ENCODE measurements around the gene TEX261. TPM values are rescaled to one million over a fixed set of nuclear protein-coding genes. Genes with fewer than 3 reads are reported as not detected.

TEX261 gene
- polyA plus RNA-seq, 2 donors: 17.5 to 23.9 TPM

DNA sequence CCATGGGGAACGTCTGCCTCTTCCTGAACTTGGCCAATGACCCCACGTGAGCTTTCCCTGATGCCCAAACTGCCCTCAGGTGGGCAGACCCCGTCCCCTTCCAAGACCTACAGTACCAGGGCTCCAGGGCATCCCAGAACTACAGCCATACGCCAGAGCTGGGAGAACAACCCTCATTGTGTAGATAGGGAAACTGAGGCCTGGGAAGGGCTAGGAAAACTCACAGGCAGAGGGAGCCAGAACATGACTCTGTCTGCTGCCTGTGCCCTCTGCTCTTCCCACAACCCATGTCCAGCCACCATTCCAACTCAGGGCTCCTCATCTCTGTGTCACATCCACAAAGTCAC lies 33.1 kb downstream of the TEX261 start:
- no peaks in the 10 kb centered on the region for H3K27me3 ChIP-seq (ENCODE audit: control insufficient read depth in 1 of 2, insufficient read depth in 2 of 2, low read length in 2 of 2)
- 79 to 89% methylated on average over 4 of the region's 4 CpGs for WGBS, 2 donors

GRCh38 chr2:70960833-70961647 lies 33.6 kb downstream of the TEX261 start:
- Histone ChIP-seq H3K27me3 (ENCODE audit: control insufficient read depth in 1 of 2, insufficient read depth in 2 of 2, low read length in 2 of 2) (no peaks in the 10 kb centered on the region), H3K27ac (ENCODE audit: low read depth in 2 of 2, low read length in 1 of 2) (no peak overlapping the region), H3K4me1 (ENCODE audit: control insufficient read depth in 2 of 2, insufficient read depth in 2 of 2, low read length in 1 of 2) (no peaks in the 10 kb centered on the region), H3K4me3 (ENCODE audit: low read depth in 1 of 2, low read length in 2 of 2) (no peak overlapping the region), H3K9me3 (ENCODE audit: control insufficient read depth in 2 of 2, insufficient read depth in 1 of 2, low read depth in 1 of 2, low read length in 1 of 2) (no peaks in the 10 kb centered on the region), H3K36me3 (ENCODE audit: control insufficient read depth in 2 of 2, insufficient read depth in 2 of 2, low read length in 1 of 2) (no peaks in the 10 kb centered on the region)
- WGBS, 2 donors: 76% methylated on average over 14 of the region's 14 CpGs

More for the DNA sequence above, 33.1 kb downstream of the TEX261 start:
- Histone ChIP-seq H3K36me3 (ENCODE audit: control insufficient read depth in 2 of 2, insufficient read depth in 2 of 2, low read length in 1 of 2) (no peaks in the 10 kb centered on the region), H3K4me3 (ENCODE audit: low read depth in 1 of 2, low read length in 2 of 2) (no peak overlapping the region), H3K27ac (ENCODE audit: low read depth in 2 of 2, low read length in 1 of 2) (no peak overlapping the region), H3K9me3 (ENCODE audit: control insufficient read depth in 2 of 2, insufficient read depth in 1 of 2, low read depth in 1 of 2, low read length in 1 of 2) (no peaks in the 10 kb centered on the region), H3K4me1 (ENCODE audit: control insufficient read depth in 2 of 2, insufficient read depth in 2 of 2, low read length in 1 of 2) (no peaks in the 10 kb centered on the region)

DNA sequence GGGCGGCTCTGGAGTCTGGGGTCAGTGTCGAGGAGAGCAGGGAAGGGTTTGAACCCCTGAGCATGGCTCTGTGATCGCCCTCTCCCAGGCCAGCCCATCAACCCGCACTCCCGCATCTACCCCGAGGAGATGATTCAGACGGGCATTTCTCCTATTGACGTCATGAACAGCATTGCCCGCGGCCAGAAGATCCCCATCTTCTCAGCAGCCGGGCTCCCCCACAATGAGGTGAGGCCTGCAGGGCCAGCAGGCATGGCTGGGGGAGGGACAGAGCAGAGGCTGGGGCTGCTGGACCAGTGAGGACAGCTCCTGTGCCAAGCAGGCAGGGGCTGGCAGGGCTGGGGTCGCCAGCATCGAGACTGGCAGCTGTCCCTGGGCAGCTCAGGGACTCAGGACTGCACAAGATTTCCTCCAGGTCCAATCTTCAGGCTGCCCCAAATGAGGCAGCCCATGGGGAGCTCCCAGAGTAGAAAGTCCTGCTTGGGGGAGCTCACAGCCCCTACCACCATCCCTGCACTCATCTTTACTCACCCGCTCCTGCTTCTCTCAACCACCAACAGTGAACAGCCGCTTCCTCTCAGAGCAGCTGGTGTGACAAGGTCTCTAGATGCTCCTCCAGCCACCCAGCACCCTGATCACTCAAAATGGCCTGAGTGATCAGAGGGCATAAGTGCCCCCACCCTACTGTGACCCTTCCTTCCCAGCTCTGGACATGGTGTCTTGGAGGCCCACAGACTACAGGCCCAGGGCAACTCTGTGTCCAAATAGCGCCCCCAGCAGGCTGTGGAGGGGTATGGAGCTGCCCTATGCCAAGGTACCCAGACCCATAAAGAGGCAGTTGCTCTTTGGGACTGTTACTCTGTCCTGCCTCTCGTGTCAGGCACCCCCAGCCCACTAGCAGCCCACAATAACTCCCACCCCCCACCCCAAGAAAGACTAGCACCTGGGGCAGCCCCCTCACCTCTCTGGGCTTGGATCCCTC lies 34.5 kb downstream of the TEX261 start:
- Histone ChIP-seq H3K27me3 (ENCODE audit: control insufficient read depth in 1 of 2, insufficient read depth in 2 of 2, low read length in 2 of 2) (no peaks in the 10 kb centered on the region), H3K36me3 (ENCODE audit: control insufficient read depth in 2 of 2, insufficient read depth in 2 of 2, low read length in 1 of 2) (no peaks in the 10 kb centered on the region), H3K4me3 (ENCODE audit: low read depth in 1 of 2, low read length in 2 of 2) (no peak overlapping the region), H3K27ac (ENCODE audit: low read depth in 2 of 2, low read length in 1 of 2) (no peak overlapping the region), H3K4me1 (ENCODE audit: control insufficient read depth in 2 of 2, insufficient read depth in 2 of 2, low read length in 1 of 2) (no peaks in the 10 kb centered on the region), H3K9me3 (ENCODE audit: control insufficient read depth in 2 of 2, insufficient read depth in 1 of 2, low read depth in 1 of 2, low read length in 1 of 2) (no peaks in the 10 kb centered on the region)
- 87 to 89% methylated on average over 17 of the region's 17 CpGs for WGBS, 2 donors

DNA sequence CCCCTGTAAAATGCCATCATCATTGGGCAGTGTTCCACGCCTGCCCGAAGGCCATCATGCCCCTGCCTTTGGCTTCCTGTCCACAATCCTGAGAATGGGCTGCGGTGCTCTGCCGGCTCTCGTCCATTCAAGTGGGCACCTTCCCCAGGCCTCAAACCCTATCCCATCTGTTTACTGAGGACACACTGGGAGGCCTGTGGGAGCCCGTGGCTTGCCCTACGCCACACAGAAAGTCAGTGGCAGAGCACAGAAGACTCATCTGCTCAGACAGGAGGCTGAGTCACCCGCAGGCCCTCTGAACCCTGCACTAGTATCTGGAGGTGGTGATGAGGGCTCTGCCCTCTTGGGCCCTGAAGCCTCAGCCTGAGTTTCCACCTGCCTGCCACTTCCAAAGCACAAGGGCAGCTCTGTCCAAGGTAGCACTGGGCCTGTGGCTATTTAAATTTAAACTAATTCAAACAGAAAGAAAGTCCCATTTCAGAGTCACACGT lies 35.4 kb downstream of the TEX261 start:
- H3K27me3 ChIP-seq (ENCODE audit: control insufficient read depth in 1 of 2, insufficient read depth in 2 of 2, low read length in 2 of 2): no peaks in the 10 kb centered on the region
- H3K36me3 ChIP-seq (ENCODE audit: control insufficient read depth in 2 of 2, insufficient read depth in 2 of 2, low read length in 1 of 2): no peaks in the 10 kb centered on the region
- H3K27ac ChIP-seq (ENCODE audit: low read depth in 2 of 2, low read length in 1 of 2): no peak overlapping the region
- 94% methylated on average over 8 to 9 of the region's 9 CpGs for WGBS, 2 donors
- H3K9me3 ChIP-seq (ENCODE audit: control insufficient read depth in 2 of 2, insufficient read depth in 1 of 2, low read depth in 1 of 2, low read length in 1 of 2): no peaks in the 10 kb centered on the region
- H3K4me1 ChIP-seq (ENCODE audit: control insufficient read depth in 2 of 2, insufficient read depth in 2 of 2, low read length in 1 of 2): no peaks in the 10 kb centered on the region
- H3K4me3 ChIP-seq (ENCODE audit: low read depth in 1 of 2, low read length in 2 of 2): no peak overlapping the region

DNA sequence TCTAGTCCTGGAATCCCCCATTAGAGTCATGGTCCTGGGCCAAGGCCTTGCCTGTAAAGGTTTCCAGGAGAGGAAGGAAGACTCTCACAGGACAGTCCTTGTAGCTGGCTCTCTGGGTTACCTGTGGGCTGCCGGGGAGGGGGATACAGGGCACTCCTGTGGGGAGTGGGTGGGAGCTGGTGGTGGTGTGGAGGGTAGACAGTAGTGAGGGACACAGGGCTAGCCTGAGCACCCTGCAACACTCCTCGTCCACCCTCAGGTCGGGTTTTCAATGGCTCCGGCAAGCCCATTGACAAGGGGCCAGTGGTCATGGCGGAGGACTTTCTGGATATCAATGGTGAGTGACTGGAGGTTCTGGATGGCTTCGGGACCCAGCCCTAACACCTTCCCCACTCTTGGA lies 35.9 kb downstream of the TEX261 start:
- Histone ChIP-seq H3K27ac (ENCODE audit: low read depth in 2 of 2, low read length in 1 of 2) (no peak overlapping the region), H3K36me3 (ENCODE audit: control insufficient read depth in 2 of 2, insufficient read depth in 2 of 2, low read length in 1 of 2) (no peaks in the 10 kb centered on the region), H3K4me1 (ENCODE audit: control insufficient read depth in 2 of 2, insufficient read depth in 2 of 2, low read length in 1 of 2) (no peaks in the 10 kb centered on the region), H3K9me3 (ENCODE audit: control insufficient read depth in 2 of 2, insufficient read depth in 1 of 2, low read depth in 1 of 2, low read length in 1 of 2) (no peaks in the 10 kb centered on the region), H3K27me3 (ENCODE audit: control insufficient read depth in 1 of 2, insufficient read depth in 2 of 2, low read length in 2 of 2) (no peaks in the 10 kb centered on the region), H3K4me3 (ENCODE audit: low read depth in 1 of 2, low read length in 2 of 2) (no peak overlapping the region)
- 91 to 94% methylated on average over 6 of the region's 6 CpGs for WGBS, 2 donors

GRCh38 chr2:70957798-70958197 lies 36.9 kb downstream of the TEX261 start:
- Histone ChIP-seq H3K27me3 (ENCODE audit: control insufficient read depth in 1 of 2, insufficient read depth in 2 of 2, low read length in 2 of 2) (no peaks in the 10 kb centered on the region), H3K36me3 (ENCODE audit: control insufficient read depth in 2 of 2, insufficient read depth in 2 of 2, low read length in 1 of 2) (no peaks in the 10 kb centered on the region), H3K4me1 (ENCODE audit: control insufficient read depth in 2 of 2, insufficient read depth in 2 of 2, low read length in 1 of 2) (no peaks in the 10 kb centered on the region), H3K4me3 (ENCODE audit: low read depth in 1 of 2, low read length in 2 of 2) (no peak overlapping the region), H3K9me3 (ENCODE audit: control insufficient read depth in 2 of 2, insufficient read depth in 1 of 2, low read depth in 1 of 2, low read length in 1 of 2) (no peaks in the 10 kb centered on the region), H3K27ac (ENCODE audit: low read depth in 2 of 2, low read length in 1 of 2) (no peak overlapping the region)
- 66 to 82% methylated on average over 6 of the region's 6 CpGs for WGBS, 2 donors

GRCh38 chr2:70956141-70956540 lies 38.5 kb downstream of the TEX261 start:
- Histone ChIP-seq H3K4me1 (ENCODE audit: control insufficient read depth in 2 of 2, insufficient read depth in 2 of 2, low read length in 1 of 2) (no peaks in the 10 kb centered on the region), H3K27ac (ENCODE audit: low read depth in 2 of 2, low read length in 1 of 2) (no peak overlapping the region), H3K4me3 (ENCODE audit: low read depth in 1 of 2, low read length in 2 of 2) (no peak overlapping the region), H3K9me3 (ENCODE audit: control insufficient read depth in 2 of 2, insufficient read depth in 1 of 2, low read depth in 1 of 2, low read length in 1 of 2) (no peaks in the 10 kb centered on the region), H3K27me3 (ENCODE audit: control insufficient read depth in 1 of 2, insufficient read depth in 2 of 2, low read length in 2 of 2) (no peaks in the 10 kb centered on the region), H3K36me3 (ENCODE audit: control insufficient read depth in 2 of 2, insufficient read depth in 2 of 2, low read length in 1 of 2) (no peaks in the 10 kb centered on the region)
- WGBS, 2 donors: 78 to 87% methylated on average over 2 of the region's 2 CpGs

DNA sequence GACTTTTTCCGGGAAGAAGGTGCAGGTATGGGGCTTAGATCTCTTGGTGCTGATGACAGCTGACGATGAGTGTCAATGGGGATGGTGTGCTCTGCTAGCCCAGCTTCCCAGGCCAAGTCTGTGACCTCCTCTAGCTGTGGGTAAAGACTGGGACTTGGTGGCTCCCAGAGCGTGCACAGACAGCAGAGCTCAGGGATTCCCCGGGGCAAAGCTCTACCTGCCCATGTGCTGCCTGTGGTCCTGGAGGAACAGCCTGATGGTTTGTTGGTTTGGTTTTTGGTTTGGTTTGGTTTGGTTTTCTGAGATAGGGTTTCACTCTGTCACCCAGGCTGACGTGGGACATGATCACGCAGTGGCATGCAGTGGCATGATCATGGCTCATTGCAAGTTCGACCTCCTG lies 39.8 kb downstream of the TEX261 start:
- no peaks in the 10 kb centered on the region for H3K4me1 ChIP-seq (ENCODE audit: control insufficient read depth in 2 of 2, insufficient read depth in 2 of 2, low read length in 1 of 2)
- no peaks in the 10 kb centered on the region for H3K36me3 ChIP-seq (ENCODE audit: control insufficient read depth in 2 of 2, insufficient read depth in 2 of 2, low read length in 1 of 2)
- WGBS, 2 donors: 70 to 75% methylated on average over 7 of the region's 7 CpGs
- no peak overlapping the region for H3K27ac ChIP-seq (ENCODE audit: low read depth in 2 of 2, low read length in 1 of 2)
- no peaks in the 10 kb centered on the region for H3K9me3 ChIP-seq (ENCODE audit: control insufficient read depth in 2 of 2, insufficient read depth in 1 of 2, low read depth in 1 of 2, low read length in 1 of 2)
- H3K27me3 ChIP-seq (ENCODE audit: control insufficient read depth in 1 of 2, insufficient read depth in 2 of 2, low read length in 2 of 2): no peaks in the 10 kb centered on the region
- H3K4me3 ChIP-seq (ENCODE audit: low read depth in 1 of 2, low read length in 2 of 2): no peak overlapping the region

GRCh38 chr2:70949086-70949485 lies 45.6 kb downstream of the TEX261 start:
- no peak overlapping the region for H3K27ac ChIP-seq (ENCODE audit: low read depth in 2 of 2, low read length in 1 of 2)
- 78% methylated on average over 11 of the region's 11 CpGs for WGBS, 2 donors
- H3K27me3 ChIP-seq (ENCODE audit: control insufficient read depth in 1 of 2, insufficient read depth in 2 of 2, low read length in 2 of 2): no peaks in the 10 kb centered on the region
- H3K9me3 ChIP-seq (ENCODE audit: control insufficient read depth in 2 of 2, insufficient read depth in 1 of 2, low read depth in 1 of 2, low read length in 1 of 2): no peaks in the 10 kb centered on the region
- peaks cover 0 to 2% of the 10 kb centered on the region in 2 donors for H3K4me1 ChIP-seq (ENCODE audit: control insufficient read depth in 2 of 2, insufficient read depth in 2 of 2, low read length in 1 of 2)
- H3K36me3 ChIP-seq (ENCODE audit: control insufficient read depth in 2 of 2, insufficient read depth in 2 of 2, low read length in 1 of 2): no peaks in the 10 kb centered on the region
- no peak overlapping the region for H3K4me3 ChIP-seq (ENCODE audit: low read depth in 1 of 2, low read length in 2 of 2)

Measured in esophagus (tissue), 2 donors.